Activated CD4-positive, alpha-beta T cell treated with anti-CD3 and anti-CD28 coated beads for 4 hours (primary cell): ENCODE results near the gene KRCC1.
"Not testable (repeated sequence)": the region's sequence is repeated elsewhere in the genome, so short reads cannot be mapped to it uniquely, and the experiment has no call there.

Experiments used
- DNase-seq, 2 donors: peaks; one replicate each; pipeline ENCODE4 v3.0.0-alpha.2; 2020

The KRCC1 gene

GRCh38 chr2:87996570-87996969, 59.0 kb downstream of the KRCC1 start:
- no peak for DNase-seq

- DNase-seq: no peak
Observed at GRCh38 chr2:87995756-87996155, 59.8 kb downstream of the KRCC1 start.

GRCh38 chr2:87994304-87994850, 61.2 kb downstream of the KRCC1 start:
- not testable (repeated sequence) for DNase-seq

DNA sequence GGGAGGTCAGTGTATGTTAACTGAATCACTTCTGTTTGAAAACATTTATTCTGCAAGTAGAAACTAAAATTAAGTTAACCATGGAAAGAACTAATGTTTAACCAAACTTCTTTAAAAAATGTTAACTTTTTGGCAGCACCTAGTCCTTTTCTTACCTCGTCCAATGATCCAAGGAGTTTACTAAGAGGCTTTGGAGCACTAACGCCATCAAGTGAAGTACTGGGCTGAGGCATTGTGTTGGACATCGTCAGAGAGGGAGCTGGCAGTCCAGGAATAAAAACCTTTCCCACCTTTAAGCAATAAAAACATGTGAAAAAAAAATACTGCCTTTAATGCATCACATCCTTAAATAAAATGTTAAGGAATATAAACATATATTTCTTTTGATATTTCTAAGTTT, 63.0 kb downstream of the KRCC1 start:
- DNase-seq: not testable (repeated sequence)

DNA sequence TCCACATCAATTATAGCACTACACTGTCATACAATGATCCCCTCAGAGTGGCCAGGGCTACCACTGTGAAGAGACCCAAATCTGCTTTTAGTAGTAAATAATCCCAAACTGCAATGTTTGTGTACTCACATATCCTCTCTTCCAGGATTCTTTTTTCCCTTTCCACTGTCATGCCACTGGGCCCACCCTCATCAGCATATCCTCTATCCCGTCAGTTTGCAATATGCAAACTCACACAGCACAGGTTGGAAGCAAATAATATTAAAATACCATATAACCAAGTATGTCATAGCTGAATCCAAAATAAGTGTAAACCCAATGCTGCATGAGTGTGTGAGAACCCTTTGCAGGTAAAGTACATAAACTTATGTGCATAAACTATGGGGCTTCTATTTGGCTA, 68.1 kb downstream of the KRCC1 start:
- not testable (repeated sequence) for DNase-seq

DNA sequence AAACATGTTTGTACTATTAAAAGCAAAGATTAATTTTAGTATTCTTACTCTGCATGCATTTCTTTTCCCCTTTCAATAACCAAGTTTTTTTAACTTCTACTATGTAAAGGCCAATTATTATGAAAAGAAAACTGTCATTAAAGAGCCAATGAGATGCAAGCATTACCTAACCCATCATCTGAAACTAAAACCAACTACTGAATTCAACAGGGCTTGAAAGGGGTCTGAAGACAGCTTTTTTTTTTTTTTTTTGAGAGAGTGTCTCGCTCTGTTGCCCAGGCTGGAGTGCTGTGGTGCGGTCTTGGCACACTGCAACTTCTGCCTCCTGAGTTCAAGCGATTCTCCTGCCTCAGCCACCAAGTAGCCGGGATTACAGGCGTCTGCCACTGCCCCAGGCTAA, 69.7 kb downstream of the KRCC1 start:
- DNase-seq: not testable (repeated sequence)

DNA sequence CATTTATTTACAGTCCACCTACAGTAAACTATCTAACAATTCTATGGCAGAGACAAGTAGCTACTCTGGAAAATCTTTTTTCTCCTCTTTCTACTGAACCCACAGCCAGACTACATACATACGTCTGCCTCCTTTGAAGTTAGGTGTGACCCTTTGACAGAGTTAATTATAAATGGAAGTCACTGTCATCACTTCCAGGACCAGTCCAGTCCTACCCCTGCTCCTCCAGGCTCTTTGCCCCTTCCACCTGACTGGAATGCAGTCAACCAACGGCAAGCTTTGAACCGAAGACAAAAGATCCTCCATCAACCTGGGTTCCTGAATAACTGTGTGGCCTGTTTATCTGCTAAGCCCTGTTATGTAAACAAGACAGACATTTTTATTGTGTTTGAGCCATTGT, 74.4 kb downstream of the KRCC1 start:
- not testable (repeated sequence) for DNase-seq
